ENCODE results near the gene DNAJC27.

- TF ChIP-seq PAX5 (IDR thresholded peaks at IDR 0.05; ENCODE audit: insufficient read depth, low read length, severe bottlenecking) = no peak
- TF ChIP-seq POLR2A (IDR thresholded peaks at IDR 0.05; ENCODE audit: low read depth, low read length) = no peak
- no peak for TF ChIP-seq POLR2AphosphoS5 (IDR thresholded peaks at IDR 0.05; ENCODE audit: low read depth, low read length)
- TF ChIP-seq POU2F2 (IDR thresholded peaks at IDR 0.05; ENCODE audit: low read depth, low read length) = no peak
- TF ChIP-seq SPI1 (IDR thresholded peaks at IDR 0.05; ENCODE audit: low read depth, low read length) = no peak
Observed at GRCh38 chr2:24994146-24994724, 22.5 kb upstream of the DNAJC27 start.
